GM19043 (cell line): ENCODE measurements around the gene TSC1.

Source experiments
- ATAC-seq: cut with Tn5 transposase; IDR thresholded peaks from one replicate; pipeline ENCODE4 v1.9.1; 2021; ENCODE audit warnings: low read depth; ENCODE audit not compliant: unreplicated experiment

Gene TSC1

DNA sequence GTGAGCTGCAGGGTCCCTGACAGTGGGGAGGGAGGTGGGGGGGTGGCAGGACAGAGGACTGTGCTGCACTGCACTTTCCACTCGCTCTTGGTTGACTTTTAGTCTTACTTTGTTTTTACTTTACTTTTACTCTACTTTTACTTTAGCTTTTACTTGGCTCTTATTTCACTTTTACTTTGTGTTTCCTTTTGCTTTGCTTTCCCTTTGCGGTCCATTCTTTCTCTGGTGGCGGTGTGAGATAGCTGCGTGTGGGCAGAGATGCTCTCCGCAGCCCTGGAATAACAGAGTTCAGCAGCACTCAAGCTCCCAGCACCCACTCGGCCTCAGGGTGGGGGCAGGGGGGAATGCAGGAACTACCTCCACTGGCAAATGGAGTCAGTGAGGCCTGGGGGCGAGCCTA, 71.0 kb downstream of the TSC1 start:
- no peak for ATAC-seq

DNA sequence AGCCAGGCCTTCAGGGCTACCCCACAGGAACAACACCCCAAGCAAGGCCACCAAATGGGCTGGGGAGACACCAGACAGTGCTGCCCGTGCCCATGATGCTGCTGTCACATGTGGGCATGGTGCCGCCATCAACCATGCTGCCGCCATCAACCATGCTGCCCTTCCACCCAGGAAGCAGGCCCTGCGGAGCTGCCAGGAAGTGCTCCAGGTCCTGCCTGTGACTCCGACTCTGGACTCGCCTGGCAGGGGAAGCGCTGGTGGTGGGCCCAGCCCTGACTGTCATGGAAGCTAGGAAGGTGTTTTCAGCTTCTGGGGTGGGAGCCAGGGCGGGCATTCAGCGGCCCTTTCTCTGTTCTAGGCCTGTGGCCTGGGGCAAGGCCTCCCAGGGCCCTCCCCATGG, 75.2 kb downstream of the TSC1 start:
- ATAC-seq, result no peak

DNA sequence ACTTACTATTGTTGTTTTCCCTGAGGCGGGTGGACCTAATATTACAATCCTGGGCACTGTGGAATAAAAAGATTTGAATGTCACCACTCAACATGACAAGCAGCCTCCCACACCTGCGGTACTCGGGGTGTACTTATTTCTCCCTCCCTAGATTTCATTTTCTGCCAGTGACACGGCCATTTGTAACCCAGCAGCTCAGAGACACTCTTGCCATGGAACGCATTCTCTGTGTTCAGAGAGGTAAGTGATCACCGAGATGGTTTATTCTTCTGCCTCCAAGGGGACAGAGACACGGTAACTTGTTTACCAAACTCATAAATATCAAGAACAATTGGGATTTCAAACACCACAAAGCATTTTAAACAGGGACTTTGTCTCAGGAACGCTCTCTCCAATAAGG, 77.5 kb downstream of the TSC1 start:
- no peak for ATAC-seq

DNA sequence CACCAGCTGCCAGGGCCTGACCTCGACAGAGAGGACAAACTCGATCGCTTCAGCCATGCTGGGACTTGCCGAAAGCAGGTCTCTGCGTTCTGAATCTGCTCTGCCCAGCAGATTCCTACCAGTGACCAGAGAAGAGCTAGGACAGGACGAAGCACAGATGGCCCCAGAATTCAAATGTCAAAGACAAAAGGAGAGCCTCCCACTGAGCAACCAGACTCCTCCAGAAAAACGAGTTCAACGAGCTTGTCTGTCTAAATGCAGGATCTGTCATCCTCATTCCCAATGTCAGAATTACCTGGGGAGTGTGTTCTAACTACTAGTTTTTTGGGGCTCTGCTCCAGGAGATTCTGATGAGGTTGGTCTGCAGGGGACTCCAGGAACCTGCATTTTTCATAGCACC, 79.7 kb downstream of the TSC1 start:
- no peak for ATAC-seq

DNA sequence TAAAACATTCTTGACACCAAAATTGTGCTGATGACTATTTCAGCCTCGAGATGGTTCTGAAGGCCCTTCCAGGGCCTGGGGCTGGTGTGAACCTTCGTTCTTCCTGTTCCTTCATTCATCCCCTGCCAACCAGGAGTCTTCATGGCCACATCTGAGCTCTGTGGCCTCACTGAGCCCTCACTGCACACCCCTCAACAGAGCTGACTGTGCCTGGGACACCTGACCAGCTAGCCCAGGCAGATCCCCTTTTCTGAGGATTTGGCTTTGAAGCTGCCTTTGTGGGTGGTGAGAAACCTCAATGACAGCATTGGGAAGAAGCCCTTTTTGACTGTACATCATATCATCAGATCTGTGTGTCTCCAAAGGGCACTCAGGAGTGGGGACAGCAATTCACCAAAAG, 80.1 kb downstream of the TSC1 start:
- ATAC-seq, result no peak

DNA sequence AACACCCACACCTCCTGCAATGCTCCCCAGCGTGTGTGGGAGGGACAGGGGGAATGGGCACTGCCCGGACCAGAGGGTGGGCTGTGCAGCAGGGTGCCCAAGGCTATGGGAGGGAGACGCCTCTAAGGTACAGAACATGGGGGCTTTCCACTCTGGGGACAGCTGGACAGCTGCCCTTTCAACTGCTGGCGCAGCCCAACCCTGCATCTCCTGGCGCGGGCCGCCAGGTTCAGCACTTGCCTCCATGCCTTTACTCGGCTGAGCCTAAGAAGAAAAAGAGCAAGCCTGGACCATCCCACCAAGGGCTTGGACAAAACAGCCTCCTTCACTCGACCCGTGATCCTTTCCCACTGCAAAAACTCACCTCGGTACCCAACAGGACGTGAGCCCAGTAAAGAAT, 81.3 kb downstream of the TSC1 start:
- no peak for ATAC-seq

DNA sequence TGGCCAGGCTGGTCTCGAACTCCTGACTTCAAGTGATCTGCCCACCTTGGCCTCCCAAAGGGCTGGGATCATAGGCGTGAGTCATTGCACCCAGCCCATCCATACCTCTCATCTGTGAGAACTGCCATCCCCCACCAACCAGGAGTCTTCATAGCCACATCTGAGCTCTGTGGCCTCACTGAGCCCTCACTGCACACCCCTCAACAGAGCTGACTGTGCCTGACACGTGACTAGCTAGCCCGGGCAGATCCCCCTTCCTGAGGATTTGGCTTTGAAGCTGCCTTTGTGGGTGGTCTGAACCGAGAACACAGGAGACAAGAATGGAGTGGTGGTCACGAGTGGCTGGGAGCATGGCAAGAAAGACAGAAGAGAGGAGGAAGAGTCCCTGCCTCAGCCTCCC, 81.9 kb downstream of the TSC1 start:
- ATAC-seq, result no peak

DNA sequence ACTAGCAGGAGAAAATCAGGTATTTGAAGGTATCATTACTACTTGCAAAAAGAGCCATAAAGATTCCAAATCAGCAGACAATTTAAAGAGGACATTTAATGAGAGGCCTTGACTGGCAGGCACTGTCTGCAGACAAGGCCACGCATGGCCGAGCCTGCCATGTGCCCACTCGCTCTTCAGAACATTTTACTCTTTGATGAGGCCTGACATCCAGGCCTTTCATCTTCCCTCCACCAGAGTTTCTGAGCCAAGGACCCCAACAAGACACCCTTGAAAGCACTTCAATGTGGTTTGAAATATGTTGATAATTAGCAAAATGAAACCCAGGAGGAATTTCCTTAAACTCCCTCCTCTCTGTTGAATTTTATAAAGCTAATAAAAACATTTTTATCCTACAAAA, 82.8 kb downstream of the TSC1 start:
- no peak for ATAC-seq

DNA sequence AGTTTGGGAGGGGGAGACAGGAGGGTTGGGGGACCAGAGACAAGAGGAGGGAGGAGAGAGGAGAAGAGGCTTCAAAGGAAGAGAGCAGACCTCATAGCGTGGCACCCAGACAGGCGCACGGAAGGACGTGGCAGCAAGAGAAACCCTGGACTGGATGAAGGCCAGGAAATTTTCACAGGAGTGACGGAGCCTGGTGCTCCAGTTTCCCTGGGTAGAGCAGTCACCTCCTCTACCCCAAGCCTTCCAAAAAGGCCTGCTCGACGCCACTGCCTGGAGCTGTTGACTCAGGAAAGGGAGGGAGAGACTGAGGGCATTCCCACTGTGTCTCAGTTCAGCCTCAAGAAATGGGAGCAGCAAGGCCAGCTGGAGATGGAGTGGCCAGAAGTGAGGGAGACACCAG, 85.7 kb downstream of the TSC1 start:
- no peak for ATAC-seq

DNA sequence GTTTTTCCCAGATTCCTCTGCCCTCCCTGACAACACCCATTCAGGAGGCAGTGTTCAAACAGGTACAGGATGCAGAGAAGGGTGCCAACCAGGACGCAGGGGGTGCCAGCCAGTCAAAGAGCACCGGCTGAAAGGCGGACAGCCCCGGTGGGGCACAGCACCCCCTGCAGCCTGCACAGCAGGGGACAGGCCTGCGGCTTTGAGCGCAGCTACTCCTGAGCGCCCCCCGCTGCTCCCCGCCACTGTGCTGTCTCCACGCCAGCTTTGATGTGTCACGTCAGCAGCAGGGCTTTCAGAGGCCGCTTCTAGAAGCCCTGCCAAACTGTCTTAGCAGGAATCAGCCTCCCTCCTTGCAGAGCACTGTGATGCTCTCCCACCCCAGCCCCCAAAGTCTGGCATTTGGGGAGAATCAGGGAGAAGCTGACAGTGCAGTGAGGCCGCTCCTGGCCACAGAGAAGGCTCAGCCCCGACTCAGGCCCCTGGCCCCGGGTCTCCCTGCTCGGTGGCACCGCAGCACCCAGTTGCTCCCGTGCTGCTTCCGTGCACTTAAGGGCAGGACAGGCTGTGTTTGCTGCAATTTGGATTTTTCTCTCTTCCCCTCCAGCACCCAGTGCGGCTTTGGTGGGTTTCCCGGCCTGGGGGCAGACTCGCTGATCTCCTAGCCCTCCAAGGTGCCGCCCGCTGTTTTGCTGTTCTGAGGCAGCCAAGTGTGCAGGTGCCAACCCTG, 86.6 kb downstream of the TSC1 start:
- no peak for ATAC-seq

DNA sequence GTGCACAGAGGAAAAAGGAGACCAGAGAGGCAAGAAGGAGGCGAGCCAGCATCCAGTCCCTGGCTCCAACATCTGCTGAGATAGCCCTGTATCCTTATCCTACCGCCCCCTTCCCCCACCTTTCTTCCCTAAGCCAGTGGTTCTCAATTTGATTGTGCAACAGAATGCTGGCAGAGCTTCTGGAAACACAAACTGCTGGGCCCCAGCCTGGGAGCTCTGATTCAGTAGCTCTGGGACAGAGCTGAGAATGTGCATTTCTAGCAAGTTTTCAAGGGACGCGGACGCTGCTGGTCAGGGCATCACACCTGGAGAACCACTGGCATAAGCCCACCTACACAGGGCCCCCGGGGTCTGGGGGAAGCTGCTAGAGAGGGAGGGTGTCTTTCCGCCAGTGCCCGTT, 87.4 kb downstream of the TSC1 start:
- ATAC-seq, result no peak

DNA sequence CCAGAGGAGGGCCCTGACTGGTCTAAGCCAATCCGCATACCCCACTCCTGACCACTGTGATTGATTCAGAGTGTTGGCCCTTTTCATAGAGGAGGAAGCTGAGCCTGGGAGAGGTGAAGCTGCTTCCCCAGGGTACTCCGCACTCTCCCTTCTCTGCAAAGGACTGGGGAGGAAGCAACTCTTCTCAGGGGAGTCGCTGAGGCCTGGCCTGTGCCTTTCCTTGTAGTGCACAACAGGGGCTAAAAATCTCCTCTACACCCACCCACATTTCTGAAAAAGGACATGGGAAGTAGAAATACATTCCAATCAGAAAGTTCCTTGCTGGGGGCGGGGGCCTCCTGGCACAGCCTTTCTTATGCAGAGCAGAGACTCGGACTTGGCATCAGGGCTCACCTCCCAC, 88.5 kb downstream of the TSC1 start:
- no peak for ATAC-seq

DNA sequence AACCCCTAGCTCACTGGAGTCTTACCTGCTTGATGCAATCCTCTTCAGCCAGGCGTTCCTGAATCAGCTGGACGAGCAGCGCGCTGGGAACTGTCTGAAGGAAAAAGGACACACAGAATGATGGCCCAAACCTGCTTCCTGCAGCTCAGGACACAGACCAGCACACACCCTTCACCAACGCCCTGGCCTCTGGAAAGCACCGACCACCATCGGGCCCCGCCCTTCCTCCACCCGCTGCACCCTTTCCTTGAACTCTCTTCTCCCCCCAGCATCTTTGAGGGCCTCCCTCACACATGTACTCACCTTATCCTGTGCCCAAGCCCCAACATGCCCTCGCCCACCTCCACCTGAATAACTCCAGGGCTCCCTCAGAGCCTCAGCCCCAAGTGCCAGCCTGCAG, 89.6 kb downstream of the TSC1 start:
- no peak for ATAC-seq

DNA sequence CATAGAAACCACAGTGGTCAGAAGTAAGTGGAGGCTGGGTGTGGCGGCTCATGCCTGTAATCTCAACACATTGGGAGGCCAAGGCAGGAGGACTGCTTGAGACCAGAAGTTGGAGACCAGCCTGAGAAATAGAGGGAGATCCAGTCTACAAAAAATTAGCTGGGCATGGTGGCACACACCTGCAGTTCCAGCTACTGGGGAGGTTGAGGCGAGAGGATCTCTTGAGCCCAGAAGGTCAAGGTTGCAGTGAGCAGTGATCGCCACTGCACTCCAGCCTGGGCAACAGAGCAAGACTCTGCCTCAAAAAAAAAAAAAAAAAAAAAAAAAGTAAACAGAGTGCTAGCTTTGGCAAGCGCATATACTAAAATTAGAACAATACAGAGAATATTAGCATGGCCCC, 90.9 kb downstream of the TSC1 start:
- no peak for ATAC-seq

DNA sequence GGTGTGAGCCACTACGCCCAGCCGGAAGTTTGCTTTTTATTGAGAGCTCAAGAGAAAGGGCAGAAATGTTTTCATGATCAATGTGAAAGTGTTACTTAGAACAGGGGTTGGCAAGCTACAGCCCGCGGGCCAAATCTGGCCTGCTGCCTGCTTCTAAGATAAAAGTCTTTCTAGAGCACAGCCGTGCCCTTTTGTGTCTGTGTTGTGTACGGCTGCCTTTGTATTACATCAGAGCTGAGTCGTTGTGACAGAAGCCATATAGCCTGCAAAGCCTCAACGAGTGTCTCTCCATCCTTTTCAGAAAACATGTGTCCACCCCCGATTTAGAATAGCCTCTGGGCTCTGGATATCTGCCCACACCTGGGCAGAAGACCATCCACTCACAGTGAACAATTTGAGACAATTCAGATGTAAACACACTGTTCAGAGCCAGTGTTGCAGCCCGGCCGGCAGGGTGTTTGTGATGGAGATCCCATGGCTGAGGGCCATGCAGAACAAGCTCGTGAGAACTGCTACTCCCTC, 95.2 kb downstream of the TSC1 start:
- no peak for ATAC-seq

DNA sequence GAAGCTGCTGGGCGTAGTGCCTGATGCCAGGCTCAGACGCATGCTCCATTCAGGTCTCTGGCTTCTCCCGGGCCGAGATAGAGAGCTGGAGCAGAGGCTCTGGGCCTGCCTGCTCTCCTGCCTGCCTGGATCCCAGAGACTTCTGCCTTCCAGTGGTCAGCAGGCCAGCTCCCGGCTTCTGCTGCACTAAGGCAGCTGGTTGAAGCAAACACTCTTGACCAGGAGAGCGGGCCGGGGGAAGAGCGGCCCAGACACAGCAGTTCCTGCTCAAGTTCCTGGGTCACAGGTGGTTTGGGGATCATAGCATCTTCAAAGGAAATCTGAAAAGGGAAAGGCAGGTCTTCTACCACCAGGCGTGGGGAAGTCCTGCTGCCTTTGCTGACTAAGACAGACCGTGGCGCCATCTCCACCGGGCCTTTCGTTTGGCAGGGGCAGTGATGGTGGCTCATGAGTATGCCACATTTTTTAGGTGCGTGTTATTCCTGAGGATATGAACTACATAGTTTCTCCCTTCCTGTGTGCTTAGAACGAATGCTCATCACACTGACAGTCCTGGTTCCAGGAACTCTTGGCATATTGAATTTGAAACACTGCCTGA, 97.4 kb downstream of the TSC1 start:
- no peak for ATAC-seq

DNA sequence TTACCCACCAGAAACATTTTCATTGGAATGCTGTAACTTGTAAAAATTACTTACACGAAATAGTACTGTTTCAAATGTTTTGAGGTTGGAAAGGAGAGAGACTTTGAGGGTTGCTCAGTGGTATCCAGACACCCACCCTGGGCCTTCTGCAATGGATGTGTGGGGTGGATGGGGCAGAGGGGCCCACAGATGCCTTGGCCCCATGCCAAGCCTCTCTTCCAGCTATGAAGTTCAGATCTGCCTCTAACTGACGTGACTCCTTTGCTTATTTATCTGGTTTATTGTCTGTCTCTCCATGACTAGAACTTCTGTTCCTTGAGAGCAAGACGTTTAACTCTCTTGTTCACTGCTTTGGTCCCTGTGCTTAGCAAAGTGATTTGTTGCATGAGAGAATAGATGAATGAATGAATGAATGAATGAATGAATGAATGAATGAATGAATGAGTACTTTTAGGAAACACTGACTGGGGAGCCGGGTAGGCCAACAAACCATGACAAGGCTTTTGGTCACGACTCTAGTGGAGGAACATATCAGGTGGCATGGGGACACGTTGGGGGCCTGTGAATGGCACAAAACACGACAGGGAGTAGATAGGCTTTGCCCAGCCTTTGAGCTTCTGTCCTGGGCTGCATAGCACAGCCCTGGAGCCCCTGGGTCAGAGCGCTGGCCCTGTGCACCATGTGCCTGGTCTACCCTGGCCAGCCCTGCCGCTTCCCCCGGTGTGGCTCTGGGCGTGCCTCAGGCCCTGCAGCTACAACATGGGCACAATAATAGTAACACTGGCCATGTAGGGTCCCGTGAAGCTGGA, 98.1 kb downstream of the TSC1 start:
- ATAC-seq, result no peak

DNA sequence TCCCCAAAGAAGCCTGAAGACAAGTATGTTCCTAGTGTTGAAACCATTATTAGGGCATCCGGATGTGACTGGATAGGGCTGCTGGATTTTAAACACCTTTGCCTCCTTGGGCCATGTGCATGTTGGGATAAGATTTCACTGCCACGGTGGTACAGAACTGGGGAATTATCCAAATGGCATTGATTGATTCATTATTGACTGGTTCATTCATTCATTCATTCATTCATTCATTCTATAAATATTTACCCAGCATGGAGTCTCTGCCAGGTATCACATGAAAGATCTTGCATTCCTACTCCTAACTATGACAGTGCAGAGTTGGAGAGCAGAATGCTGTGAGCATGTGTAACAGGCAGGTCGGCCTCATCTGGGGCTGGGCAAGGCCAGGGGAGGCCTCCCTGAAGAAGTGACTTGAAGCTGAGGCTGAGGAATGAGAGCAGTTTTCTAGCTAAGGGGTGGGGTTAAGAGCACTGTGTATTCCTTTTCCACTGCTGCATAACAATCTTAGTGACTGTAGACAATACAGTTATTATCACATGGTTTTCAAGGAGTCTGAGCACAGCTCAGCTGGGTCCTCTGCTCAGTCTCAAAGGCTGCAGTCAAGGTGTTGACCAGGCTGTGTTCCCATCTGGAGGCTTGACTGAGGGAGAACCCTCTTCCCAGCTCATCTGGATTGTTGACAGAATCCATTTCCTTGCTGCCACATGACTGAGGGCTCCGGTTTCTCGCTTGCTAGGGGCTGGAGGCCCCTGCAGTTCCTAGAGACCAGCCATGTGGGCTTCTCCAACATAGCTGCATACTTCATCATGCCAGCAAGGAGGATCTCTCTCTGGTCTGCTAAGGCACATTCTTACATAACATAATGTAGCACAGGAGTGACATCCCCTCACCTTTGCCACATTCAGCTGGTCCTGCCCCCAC, 102.0 kb downstream of the TSC1 start:
- ATAC-seq, result no peak
